SJSA1 (cell line): Measurements from ENCODE around the gene SUSD4. TPM values are rescaled to one million over a fixed set of nuclear protein-coding genes. Genes with fewer than 3 reads are reported as not detected.
A peak's percentile ranks its signal among the peaks of the same experiment; 100 is the strongest.

Experiments used
- DNase-seq, 2 experiments: peaks; one replicate each; pipeline ENCODE4 v3.0.0-alpha.2; 2015 to 2020; ENCODE audit warnings: low spot score in 2 of 2, low read depth in 1 of 2
- H3K27ac ChIP-seq: fragments of 250-450 bp; sonication (Bioruptor Pico); 2 replicates; pipeline ENCODE4 v1.5.1; 2020; ENCODE audit warnings: mild to moderate bottlenecking, moderate library complexity
- H3K27me3 ChIP-seq: fragments of 250-450 bp; sonication (Bioruptor Pico); replicated peaks from 2 replicates; pipeline ENCODE4 v1.5.1; 2020; ENCODE audit warnings: mild to moderate bottlenecking, moderate library complexity
- H3K36me3 ChIP-seq: fragments of 250-450 bp; sonication (Bioruptor Pico); 2 replicates; pipeline ENCODE4 v1.5.1; 2020; ENCODE audit warnings: mild to moderate bottlenecking
- H3K4me1 ChIP-seq: fragments of 250-450 bp; sonication (Bioruptor Pico); replicated peaks from 2 replicates; pipeline ENCODE4 v1.6.1; 2021; ENCODE audit warnings: mild to moderate bottlenecking
- H3K4me3 ChIP-seq: fragments of 250-450 bp; sonication (Bioruptor Pico); 2 replicates; pipeline ENCODE4 v1.5.1; 2020; ENCODE audit warnings: mild to moderate bottlenecking
- H3K9me3 ChIP-seq: fragments of 250-450 bp; sonication (Bioruptor Pico); replicated peaks from 2 replicates; pipeline ENCODE4 v1.5.1; 2020; ENCODE audit warnings: mild to moderate bottlenecking
- total RNA-seq: library from RNA; depleted of rRNA; stranded (reverse); fragments of >200 nt; shearing (Covaris generic); gene quantifications from 2 replicates; pipeline ENCODE4 v1.2.3, GENCODE V29; 2014

SUSD4 gene
- total RNA-seq, 1 experiment from 2014 or later = 0.74 TPM

- no peaks in the 10 kb centered on the region for H3K27me3 ChIP-seq
- no peak overlapping the region for H3K4me3 ChIP-seq
- H3K36me3 ChIP-seq = no peaks in the 10 kb centered on the region
- H3K4me1 ChIP-seq = peaks cover 32% of the 10 kb centered on the region
- no peaks in the 10 kb centered on the region for H3K9me3 ChIP-seq
- no peak for DNase-seq
- H3K27ac ChIP-seq = no peak overlapping the region
These were observed 159.6 kb downstream of the SUSD4 start for GRCh38 chr1:223204424-223204823.

DNA sequence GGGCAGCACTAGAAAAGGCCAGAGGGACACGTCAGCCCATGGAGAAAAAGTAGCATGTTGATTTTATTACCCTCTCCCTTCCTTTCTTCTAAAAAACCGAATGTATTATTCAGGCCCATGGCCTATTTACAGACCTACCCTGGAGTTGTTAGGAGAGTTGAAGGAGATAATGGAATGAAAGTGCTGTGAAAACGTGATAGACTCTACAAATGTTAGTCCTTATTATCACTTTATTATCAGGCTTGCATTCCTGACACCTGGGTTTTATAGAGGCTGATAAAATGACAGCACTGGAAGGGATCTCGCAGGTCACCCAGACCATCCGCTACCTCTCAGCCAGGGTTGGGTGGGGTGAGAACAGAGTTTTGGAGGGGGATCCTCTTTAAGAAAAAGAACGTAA, 160.3 kb downstream of the SUSD4 start:
- H3K9me3 ChIP-seq = no peaks in the 10 kb centered on the region

DNA sequence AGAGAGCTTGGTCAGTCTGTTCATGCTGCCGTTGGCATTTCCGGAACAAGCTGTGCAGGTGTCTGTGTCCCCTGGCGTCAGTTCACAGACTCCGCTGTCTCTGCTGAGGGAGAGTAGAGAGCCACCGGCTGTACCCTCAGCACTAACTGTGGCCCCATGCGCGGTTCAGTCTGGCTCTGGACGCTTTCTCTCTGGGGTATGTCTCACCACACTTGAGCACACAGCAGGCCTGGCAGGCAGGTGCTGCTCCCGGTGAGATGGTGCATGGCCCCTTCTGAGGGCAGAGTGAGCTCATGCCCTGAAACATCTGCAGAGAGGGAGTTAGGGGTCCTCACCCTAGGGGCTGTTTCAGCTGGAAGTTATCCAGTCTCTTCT, 161.0 kb downstream of the SUSD4 start:
- H3K27me3 ChIP-seq = no peaks in the 10 kb centered on the region
- peaks cover 24% of the 10 kb centered on the region for H3K4me1 ChIP-seq
- no peaks in the 10 kb centered on the region for H3K9me3 ChIP-seq
- H3K4me3 ChIP-seq = no peak overlapping the region
- H3K27ac ChIP-seq = no peak overlapping the region
- no peak for DNase-seq
- H3K36me3 ChIP-seq = no peaks in the 10 kb centered on the region

More for the DNA sequence above, 160.3 kb downstream of the SUSD4 start:
- Histone ChIP-seq H3K27ac (no peak overlapping the region), H3K36me3 (no peaks in the 10 kb centered on the region), H3K27me3 (no peaks in the 10 kb centered on the region), H3K4me3 (no peak overlapping the region), H3K4me1 (peaks cover 25% of the 10 kb centered on the region)
- no peak for DNase-seq

- no peak for DNase-seq
- H3K27me3 ChIP-seq = no peaks in the 10 kb centered on the region
- H3K27ac ChIP-seq = no peak overlapping the region
- peaks cover 19% of the 10 kb centered on the region for H3K4me1 ChIP-seq
- H3K4me3 ChIP-seq = no peak overlapping the region
- no peaks in the 10 kb centered on the region for H3K36me3 ChIP-seq
- H3K9me3 ChIP-seq = no peaks in the 10 kb centered on the region
These were observed 161.5 kb downstream of the SUSD4 start for GRCh38 chr1:223202376-223203033.

DNA sequence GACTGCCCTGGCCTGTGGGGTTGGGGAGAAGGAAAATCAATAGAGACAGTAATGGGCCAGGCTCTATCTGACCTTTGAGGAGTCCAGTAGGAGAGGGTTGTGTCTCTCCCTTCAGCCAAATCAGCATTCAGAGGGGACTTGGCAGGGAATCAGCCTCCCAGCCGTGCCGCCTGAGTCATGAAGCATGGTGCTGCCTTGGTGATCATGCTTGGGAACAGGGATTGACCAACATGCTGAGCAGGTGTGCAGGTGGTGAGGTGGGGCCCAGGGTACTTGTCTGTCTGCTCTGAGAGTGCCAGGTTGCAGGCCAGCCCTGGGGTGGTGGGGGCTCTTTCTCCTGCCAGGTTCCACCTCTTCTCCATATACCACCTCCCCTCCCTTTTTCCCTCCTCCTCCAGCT, 162.0 kb downstream of the SUSD4 start:
- no peak for DNase-seq
- Histone ChIP-seq H3K27me3 (no peaks in the 10 kb centered on the region), H3K36me3 (no peaks in the 10 kb centered on the region), H3K9me3 (no peaks in the 10 kb centered on the region), H3K27ac (no peak overlapping the region), H3K4me1 (peaks cover 14% of the 10 kb centered on the region), H3K4me3 (no peak overlapping the region)

GRCh38 chr1:223200903-223201302, 163.1 kb downstream of the SUSD4 start:
- Histone ChIP-seq H3K4me1 (peaks cover 5% of the 10 kb centered on the region; the same call in 1 of the 2 replicates), H3K27ac (no peak overlapping the region), H3K9me3 (no peaks in the 10 kb centered on the region; the same call in 1 of the 2 replicates), H3K27me3 (no peaks in the 10 kb centered on the region), H3K36me3 (no peaks in the 10 kb centered on the region), H3K4me3 (no peak overlapping the region)
- no peak for DNase-seq

DNA sequence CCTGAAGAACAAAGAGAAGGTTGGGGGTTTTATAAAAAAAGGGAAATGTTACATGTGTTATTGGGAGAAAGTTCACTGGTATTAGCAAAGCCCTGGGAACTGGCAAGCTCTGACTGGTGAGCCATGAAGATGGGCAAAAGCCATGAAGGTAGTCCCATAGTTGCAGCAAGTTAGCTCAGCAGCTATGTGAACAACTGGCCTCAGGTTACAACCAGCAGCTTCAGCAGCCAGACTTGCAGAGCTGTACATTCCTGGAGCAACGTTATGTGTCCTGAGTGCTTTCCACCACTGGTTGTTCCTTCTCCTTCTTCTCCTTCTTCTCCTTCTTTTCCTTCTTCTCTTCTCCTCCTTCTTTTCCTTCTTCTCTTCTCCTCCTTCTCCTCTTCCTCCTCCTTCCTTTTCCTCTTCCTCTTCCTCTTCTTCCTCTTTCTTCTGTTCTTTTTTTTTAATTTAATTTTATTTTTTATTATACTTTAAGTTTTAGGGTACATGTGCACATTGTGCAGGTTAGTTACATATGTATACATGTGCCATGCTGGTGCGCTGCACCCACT, 164.8 kb downstream of the SUSD4 start:
- H3K36me3 ChIP-seq = no peaks in the 10 kb centered on the region
- H3K4me1 ChIP-seq = peaks cover 5% of the 10 kb centered on the region; the same call in 1 of the 2 replicates
- H3K27me3 ChIP-seq = no peaks in the 10 kb centered on the region
- no peaks in the 10 kb centered on the region; the same call in 1 of the 2 replicates for H3K9me3 ChIP-seq
- no peak overlapping the region for H3K4me3 ChIP-seq
- DNase-seq = no peak
- H3K27ac ChIP-seq = no peak overlapping the region

DNA sequence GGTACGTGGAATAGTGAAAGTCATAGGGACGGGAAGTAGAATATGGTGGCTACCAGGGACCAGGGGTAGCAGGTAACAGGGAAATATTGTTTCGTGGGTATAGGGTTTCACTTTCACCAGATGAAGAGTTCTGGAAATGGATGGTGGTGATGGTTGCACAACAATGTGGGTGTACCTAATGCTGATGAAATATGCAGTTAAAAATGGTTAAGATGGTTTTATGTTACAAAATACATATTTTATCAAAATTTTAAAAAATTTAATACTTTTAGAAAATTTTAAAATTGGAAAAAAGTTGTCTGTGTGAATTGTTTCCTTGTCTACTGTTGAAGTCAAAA, 165.4 kb downstream of the SUSD4 start:
- H3K27ac ChIP-seq = no peak overlapping the region
- no peaks in the 10 kb centered on the region; the same call in 1 of the 2 replicates for H3K9me3 ChIP-seq
- H3K4me1 ChIP-seq = peaks cover 5% of the 10 kb centered on the region; the same call in 1 of the 2 replicates
- H3K36me3 ChIP-seq = no peaks in the 10 kb centered on the region
- peak in 1 of 2 experiments; percentile 1 for DNase-seq
- H3K27me3 ChIP-seq = no peaks in the 10 kb centered on the region
- H3K4me3 ChIP-seq = no peak overlapping the region

- no peaks in the 10 kb centered on the region; the same call in 1 of the 2 replicates for H3K9me3 ChIP-seq
- peaks cover 5% of the 10 kb centered on the region; the same call in 1 of the 2 replicates for H3K4me1 ChIP-seq
- no peak overlapping the region for H3K4me3 ChIP-seq
- peak in 1 of 2 experiments; percentile 15 for DNase-seq
- no peaks in the 10 kb centered on the region for H3K36me3 ChIP-seq
- H3K27me3 ChIP-seq = no peaks in the 10 kb centered on the region
- no peak overlapping the region for H3K27ac ChIP-seq
These were observed 165.9 kb downstream of the SUSD4 start for GRCh38 chr1:223197923-223198627.

DNA sequence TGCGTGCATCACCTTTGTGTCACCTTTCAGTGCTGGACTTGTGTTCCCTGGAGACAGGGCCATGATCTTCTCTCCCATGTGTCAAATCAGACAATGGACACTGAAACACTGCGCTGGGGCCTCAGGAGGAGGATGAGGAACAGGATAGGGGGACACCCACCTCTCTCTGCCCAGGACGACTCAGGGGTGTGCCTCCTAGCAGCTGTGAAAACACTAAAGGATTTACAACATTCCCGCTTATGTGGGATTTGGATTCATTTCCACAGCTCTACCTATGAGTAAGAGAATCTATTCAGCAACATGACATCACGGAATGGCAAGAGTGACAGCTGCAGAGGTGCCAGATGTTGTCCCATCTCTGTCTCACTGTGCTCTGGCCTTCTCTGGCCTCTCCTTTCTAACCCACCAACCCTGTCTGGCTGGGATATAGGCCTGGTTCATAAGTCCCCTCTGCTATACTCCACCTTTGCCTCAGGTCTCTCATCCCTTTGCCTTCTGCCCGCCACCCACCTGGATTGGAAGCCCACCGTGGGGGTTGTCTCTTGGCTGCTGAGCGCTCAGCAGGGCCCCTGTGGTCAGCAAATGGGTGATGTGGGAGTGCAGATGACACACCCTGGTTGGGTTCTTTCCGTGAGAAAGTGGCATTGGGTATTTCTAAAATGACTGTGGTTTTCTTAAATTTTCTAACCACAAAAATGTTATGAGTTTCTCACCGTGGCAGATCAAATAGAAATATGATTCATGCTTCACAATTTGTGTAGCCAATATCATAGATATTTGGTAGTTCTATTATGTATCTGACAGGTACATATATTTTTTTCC, 173.9 kb downstream of the SUSD4 start:
- peak; percentile 68 to 86 for DNase-seq
- Histone ChIP-seq H3K27ac (peak overlapping the region; percentile 74), H3K36me3 (no peaks in the 10 kb centered on the region), H3K4me1 (peaks cover 34% of the 10 kb centered on the region), H3K4me3 (no peak overlapping the region), H3K27me3 (no peaks in the 10 kb centered on the region), H3K9me3 (no peaks in the 10 kb centered on the region; the same call in 1 of the 2 replicates)

DNA sequence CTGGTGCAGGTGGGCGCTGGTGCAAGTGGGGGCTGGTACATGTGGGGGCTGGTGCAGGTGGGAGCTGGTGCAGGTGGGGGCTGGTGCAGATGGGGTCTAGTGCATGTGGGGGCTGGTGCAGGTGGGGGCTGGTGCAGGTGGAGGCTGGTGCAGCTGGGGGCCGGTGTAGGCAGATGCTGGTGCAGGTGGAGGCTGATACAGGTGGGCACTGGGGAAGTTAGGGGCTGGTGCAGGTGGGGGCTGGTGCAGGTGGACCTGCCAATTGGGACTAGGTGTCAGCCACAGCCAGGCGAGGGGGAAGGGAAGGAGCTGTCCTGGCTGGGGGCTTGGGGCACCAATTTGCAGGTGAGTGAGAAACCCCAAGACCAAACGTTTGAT, 174.5 kb downstream of the SUSD4 start:
- H3K4me1 ChIP-seq = peaks cover 34% of the 10 kb centered on the region
- no peak for DNase-seq
- peak overlapping the region; percentile 74 for H3K27ac ChIP-seq
- H3K9me3 ChIP-seq = no peaks in the 10 kb centered on the region; the same call in 1 of the 2 replicates
- no peaks in the 10 kb centered on the region for H3K36me3 ChIP-seq
- no peaks in the 10 kb centered on the region for H3K27me3 ChIP-seq
- H3K4me3 ChIP-seq = no peak overlapping the region

DNA sequence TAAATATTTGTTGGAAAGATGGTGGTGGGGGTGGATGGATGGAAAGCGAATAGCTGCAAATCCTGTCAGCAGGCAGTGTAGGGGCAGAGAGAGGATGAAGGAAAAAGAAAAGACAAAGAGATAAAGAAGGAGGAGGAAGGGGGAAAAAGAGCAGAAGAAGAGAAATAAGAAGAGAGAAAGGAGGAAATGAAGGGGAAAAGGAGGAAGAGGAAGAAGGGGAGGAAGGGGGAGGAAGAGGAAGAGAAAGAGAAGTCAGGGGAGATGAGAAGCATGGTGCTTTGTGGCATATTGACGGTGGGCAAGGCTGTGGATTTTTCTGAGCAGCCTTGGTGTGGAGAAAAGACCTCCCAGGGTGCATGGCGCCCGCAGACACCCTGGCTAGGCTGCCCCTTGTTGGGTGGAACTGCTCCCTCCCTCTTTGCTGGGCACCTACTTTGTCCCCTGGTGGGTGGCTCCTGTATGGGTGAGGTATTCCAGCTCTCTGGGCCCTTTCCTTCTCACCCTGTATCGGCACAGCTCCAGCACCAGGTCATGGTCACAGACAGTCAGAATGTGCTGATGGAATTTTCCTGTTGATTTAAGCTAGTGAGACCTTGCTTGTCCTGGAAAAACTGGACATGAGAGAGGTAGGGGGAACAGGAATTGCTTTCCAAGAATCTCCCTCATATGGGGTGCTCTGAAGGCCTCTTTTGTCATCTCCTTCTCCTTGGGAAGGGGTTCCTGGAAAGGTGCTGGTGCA, 175.2 kb downstream of the SUSD4 start:
- DNase-seq = peak in 1 of 2 experiments; percentile 41
- H3K27ac ChIP-seq = 0 out of 2 replicates have a peak overlapping the region, but pooled peaks have one; percentile 20
- H3K4me1 ChIP-seq = peaks cover 34% of the 10 kb centered on the region
- H3K9me3 ChIP-seq = no peaks in the 10 kb centered on the region; the same call in 1 of the 2 replicates
- H3K36me3 ChIP-seq = no peaks in the 10 kb centered on the region
- H3K4me3 ChIP-seq = no peak overlapping the region
- H3K27me3 ChIP-seq = no peaks in the 10 kb centered on the region

DNA sequence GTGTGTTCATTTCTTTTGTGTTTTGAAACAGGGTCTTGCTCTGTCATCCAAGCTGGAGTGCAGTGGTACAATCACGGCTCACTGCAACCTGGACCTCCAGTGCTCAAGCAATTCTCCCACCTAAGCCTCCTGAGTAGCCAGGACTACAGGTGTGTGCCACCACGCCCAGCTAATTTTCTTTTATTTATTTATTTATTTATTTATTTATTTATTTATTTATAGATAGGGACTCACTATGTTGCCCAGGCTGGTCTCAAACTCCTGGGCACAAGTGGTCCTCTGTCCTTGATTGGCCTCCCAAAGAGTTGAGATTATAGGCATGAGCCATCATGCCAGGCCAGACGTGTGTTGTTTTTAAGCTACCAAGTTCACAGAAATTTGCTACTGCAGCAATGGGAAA, 177.2 kb downstream of the SUSD4 start:
- Histone ChIP-seq H3K27ac (no peak overlapping the region), H3K27me3 (no peaks in the 10 kb centered on the region), H3K4me1 (peaks cover 36% of the 10 kb centered on the region), H3K36me3 (no peaks in the 10 kb centered on the region), H3K4me3 (no peak overlapping the region), H3K9me3 (no peaks in the 10 kb centered on the region; the same call in 1 of the 2 replicates)
- DNase-seq = no peak
